Erythroblast (primary cell): ENCODE results near the gene LRP5.

ENCODE experiments used
- GATA1 ChIP-seq: IDR thresholded peaks from 2 replicates; pipeline ENCODE4 v1.6.1; 2011; ENCODE audit warnings: low read depth, mild to moderate bottlenecking, control low read depth, low read length, moderate library complexity
- POLR2A ChIP-seq: IDR thresholded peaks from 2 replicates; pipeline ENCODE4 v1.6.1; 2011; ENCODE audit warnings: mild to moderate bottlenecking, low read length

GRCh38 chr11:68473693-68474092 is 161.3 kb downstream of the LRP5 start:
- TF ChIP-seq POLR2A (no peak), GATA1 (no peak)
